ENCODE data around the gene C1QTNF3.

DNA sequence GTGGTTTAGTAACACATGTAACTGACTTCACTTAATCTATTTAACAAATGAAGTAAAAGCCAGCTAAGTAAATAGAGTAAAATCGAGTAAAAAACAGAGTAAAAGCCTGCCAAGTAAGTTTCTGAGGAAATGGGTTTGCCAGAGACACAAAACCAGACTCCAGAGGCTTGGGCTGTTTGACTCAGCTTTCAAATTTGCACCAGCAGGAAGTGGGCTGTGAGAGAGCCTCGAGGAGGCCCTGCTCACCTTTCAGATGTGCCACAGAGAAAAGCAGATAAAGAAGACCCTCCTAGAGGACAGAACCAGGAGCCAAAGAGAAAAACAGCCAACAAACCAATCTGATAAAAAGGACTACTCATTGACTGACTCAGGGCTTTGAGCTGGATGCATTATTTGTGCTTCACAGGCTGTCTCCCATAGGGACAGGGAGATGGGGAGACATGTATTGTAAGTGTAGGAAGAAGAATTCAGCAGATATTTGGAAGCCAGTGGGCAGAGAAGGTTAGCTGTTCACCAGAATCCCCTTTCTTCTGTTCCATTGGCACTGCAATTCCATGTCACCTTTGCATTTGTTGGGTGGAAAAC lies 20.8 kb downstream of the C1QTNF3 start:
- TF ChIP-seq, protein P1, sequence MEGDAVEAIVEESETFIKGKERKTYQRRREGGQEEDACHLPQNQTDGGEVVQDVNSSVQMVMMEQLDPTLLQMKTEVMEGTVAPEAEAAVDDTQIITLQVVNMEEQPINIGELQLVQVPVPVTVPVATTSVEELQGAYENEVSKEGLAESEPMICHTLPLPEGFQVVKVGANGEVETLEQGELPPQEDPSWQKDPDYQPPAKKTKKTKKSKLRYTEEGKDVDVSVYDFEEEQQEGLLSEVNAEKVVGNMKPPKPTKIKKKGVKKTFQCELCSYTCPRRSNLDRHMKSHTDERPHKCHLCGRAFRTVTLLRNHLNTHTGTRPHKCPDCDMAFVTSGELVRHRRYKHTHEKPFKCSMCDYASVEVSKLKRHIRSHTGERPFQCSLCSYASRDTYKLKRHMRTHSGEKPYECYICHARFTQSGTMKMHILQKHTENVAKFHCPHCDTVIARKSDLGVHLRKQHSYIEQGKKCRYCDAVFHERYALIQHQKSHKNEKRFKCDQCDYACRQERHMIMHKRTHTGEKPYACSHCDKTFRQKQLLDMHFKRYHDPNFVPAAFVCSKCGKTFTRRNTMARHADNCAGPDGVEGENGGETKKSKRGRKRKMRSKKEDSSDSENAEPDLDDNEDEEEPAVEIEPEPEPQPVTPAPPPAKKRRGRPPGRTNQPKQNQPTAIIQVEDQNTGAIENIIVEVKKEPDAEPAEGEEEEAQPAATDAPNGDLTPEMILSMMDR (conservative IDR thresholded peaks at IDR 0.05; ENCODE audit: low read depth in 2 of 2) = no peak
- TF ChIP-seq, protein P2, sequence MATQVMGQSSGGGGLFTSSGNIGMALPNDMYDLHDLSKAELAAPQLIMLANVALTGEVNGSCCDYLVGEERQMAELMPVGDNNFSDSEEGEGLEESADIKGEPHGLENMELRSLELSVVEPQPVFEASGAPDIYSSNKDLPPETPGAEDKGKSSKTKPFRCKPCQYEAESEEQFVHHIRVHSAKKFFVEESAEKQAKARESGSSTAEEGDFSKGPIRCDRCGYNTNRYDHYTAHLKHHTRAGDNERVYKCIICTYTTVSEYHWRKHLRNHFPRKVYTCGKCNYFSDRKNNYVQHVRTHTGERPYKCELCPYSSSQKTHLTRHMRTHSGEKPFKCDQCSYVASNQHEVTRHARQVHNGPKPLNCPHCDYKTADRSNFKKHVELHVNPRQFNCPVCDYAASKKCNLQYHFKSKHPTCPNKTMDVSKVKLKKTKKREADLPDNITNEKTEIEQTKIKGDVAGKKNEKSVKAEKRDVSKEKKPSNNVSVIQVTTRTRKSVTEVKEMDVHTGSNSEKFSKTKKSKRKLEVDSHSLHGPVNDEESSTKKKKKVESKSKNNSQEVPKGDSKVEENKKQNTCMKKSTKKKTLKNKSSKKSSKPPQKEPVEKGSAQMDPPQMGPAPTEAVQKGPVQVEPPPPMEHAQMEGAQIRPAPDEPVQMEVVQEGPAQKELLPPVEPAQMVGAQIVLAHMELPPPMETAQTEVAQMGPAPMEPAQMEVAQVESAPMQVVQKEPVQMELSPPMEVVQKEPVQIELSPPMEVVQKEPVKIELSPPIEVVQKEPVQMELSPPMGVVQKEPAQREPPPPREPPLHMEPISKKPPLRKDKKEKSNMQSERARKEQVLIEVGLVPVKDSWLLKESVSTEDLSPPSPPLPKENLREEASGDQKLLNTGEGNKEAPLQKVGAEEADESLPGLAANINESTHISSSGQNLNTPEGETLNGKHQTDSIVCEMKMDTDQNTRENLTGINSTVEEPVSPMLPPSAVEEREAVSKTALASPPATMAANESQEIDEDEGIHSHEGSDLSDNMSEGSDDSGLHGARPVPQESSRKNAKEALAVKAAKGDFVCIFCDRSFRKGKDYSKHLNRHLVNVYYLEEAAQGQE (IDR thresholded peaks at IDR 0.05; ENCODE audit: unreplicated experiment) = no peak
- TF ChIP-seq POLR2AphosphoS5 (IDR thresholded peaks at IDR 0.05; ENCODE audit: low read depth) (no peak), EZH2phosphoT487 (IDR thresholded peaks at IDR 0.05; ENCODE audit: unreplicated experiment) (no peak), ZNF114 (CRISPR knock-in tag; IDR thresholded peaks at IDR 0.05) (no peak), CREB1 (CRISPR knock-in tag; IDR thresholded peaks at IDR 0.05; ENCODE audit: low read depth) (no peak), EZH2 (IDR thresholded peaks at IDR 0.05; ENCODE audit: low read depth, unreplicated experiment) (no peak), JUNB (IDR thresholded peaks at IDR 0.05; ENCODE audit: unreplicated experiment) (no peak), ZNF331 (CRISPR knock-in tag; IDR thresholded peaks at IDR 0.05; ENCODE audit: low read depth) (no peak), NANOG (IDR thresholded peaks at IDR 0.05; ENCODE audit: borderline replicate concordance) (no peak)
- TF ChIP-seq, protein P3, sequence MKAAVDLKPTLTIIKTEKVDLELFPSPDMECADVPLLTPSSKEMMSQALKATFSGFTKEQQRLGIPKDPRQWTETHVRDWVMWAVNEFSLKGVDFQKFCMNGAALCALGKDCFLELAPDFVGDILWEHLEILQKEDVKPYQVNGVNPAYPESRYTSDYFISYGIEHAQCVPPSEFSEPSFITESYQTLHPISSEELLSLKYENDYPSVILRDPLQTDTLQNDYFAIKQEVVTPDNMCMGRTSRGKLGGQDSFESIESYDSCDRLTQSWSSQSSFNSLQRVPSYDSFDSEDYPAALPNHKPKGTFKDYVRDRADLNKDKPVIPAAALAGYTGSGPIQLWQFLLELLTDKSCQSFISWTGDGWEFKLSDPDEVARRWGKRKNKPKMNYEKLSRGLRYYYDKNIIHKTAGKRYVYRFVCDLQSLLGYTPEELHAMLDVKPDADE (IDR thresholded peaks at IDR 0.05) = no peak
- TF ChIP-seq, protein P4, sequence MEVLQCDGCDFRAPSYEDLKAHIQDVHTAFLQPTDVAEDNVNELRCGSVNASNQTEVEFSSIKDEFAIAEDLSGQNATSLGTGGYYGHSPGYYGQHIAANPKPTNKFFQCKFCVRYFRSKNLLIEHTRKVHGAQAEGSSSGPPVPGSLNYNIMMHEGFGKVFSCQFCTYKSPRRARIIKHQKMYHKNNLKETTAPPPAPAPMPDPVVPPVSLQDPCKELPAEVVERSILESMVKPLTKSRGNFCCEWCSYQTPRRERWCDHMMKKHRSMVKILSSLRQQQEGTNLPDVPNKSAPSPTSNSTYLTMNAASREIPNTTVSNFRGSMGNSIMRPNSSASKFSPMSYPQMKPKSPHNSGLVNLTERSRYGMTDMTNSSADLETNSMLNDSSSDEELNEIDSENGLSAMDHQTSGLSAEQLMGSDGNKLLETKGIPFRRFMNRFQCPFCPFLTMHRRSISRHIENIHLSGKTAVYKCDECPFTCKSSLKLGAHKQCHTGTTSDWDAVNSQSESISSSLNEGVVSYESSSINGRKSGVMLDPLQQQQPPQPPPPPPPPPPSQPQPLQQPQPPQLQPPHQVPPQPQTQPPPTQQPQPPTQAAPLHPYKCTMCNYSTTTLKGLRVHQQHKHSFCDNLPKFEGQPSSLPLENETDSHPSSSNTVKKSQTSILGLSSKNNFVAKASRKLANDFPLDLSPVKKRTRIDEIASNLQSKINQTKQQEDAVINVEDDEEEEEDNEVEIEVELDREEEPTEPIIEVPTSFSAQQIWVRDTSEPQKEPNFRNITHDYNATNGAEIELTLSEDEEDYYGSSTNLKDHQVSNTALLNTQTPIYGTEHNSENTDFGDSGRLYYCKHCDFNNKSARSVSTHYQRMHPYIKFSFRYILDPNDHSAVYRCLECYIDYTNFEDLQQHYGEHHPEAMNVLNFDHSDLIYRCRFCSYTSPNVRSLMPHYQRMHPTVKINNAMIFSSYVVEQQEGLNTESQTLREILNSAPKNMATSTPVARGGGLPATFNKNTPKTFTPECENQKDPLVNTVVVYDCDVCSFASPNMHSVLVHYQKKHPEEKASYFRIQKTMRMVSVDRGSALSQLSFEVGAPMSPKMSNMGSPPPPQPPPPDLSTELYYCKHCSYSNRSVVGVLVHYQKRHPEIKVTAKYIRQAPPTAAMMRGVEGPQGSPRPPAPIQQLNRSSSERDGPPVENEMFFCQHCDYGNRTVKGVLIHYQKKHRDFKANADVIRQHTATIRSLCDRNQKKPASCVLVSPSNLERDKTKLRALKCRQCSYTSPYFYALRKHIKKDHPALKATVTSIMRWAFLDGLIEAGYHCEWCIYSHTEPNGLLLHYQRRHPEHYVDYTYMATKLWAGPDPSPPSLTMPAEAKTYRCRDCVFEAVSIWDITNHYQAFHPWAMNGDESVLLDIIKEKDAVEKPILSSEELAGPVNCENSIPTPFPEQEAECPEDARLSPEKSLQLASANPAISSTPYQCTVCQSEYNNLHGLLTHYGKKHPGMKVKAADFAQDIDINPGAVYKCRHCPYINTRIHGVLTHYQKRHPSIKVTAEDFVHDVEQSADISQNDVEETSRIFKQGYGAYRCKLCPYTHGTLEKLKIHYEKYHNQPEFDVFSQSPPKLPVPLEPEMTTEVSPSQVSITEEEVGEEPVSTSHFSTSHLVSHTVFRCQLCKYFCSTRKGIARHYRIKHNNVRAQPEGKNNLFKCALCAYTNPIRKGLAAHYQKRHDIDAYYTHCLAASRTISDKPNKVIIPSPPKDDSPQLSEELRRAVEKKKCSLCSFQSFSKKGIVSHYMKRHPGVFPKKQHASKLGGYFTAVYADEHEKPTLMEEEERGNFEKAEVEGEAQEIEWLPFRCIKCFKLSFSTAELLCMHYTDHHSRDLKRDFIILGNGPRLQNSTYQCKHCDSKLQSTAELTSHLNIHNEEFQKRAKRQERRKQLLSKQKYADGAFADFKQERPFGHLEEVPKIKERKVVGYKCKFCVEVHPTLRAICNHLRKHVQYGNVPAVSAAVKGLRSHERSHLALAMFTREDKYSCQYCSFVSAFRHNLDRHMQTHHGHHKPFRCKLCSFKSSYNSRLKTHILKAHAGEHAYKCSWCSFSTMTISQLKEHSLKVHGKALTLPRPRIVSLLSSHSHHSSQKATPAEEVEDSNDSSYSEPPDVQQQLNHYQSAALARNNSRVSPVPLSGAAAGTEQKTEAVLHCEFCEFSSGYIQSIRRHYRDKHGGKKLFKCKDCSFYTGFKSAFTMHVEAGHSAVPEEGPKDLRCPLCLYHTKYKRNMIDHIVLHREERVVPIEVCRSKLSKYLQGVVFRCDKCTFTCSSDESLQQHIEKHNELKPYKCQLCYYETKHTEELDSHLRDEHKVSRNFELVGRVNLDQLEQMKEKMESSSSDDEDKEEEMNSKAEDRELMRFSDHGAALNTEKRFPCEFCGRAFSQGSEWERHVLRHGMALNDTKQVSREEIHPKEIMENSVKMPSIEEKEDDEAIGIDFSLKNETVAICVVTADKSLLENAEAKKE (CRISPR knock-in tag; IDR thresholded peaks at IDR 0.05) = no peak

Data from GM23338 (cell line).